Endothelial cell of umbilical vein (primary cell): Measurements from ENCODE around the gene ITSN1. TPM values are rescaled to one million over a fixed set of nuclear protein-coding genes. Genes with fewer than 3 reads are reported as not detected.

ENCODE experiments used
- BruUV-seq: library from RNA; stranded (reverse); fragments of 400-500 nt; replicated peaks from 2 replicates; lab custom pipeline; 2021; lab: Mats Ljungman, UMichigan
- CTCF ChIA-PET: fragments of 300-600, 350-600 bp; sonication (Branson Sonifier 250); formaldehyde crosslinking; loops from one replicate; lab custom pipeline; 2021; ENCODE audit warnings: antibody characterized with exemption, inconsistent platforms; lab: Charles Lee
- POLR2A ChIA-PET: fragments of 300-600, 350-600 bp; sonication (Branson Sonifier 250); formaldehyde crosslinking; loops from one replicate; lab custom pipeline; 2021; ENCODE audit warnings: antibody characterized with exemption, inconsistent platforms; lab: Charles Lee
- DNase-seq: peaks from one replicate; pipeline ENCODE4 v3.0.0-alpha.2; 2011; ENCODE audit warnings: low read depth, low spot score
- FAIRE-seq: peaks from 2 replicates; lab custom pipeline; 2011; peaks lifted over from hg19 to GRCh38; lab: Jason Lieb, UNC
- H2AFZ ChIP-seq: 2 replicates; pipeline ENCODE4 v1.6.0; 2012; ENCODE audit warnings: low read depth, low read length, control low read depth, inconsistent platforms
- H3K27ac ChIP-seq: 2 replicates; pipeline ENCODE4 v1.5.1; 2011; ENCODE audit warnings: low read depth, mild to moderate bottlenecking, control low read depth, low read length, moderate library complexity; ENCODE audit not compliant: insufficient read depth
- H3K27me3 ChIP-seq, 2 experiments: 2 replicates each; pipeline versions ENCODE4 v1.6.0 to v1.6.1; 2011; ENCODE audit warnings: low read length in 2 of 2, mixed read lengths in 1 of 2; ENCODE audit not compliant: control insufficient read depth in 2 of 2, insufficient read depth in 2 of 2
- H3K36me3 ChIP-seq, 2 experiments: 2 replicates in 1 of 2; 3 replicates in 1 of 2; pipeline ENCODE4 v1.5.1; 2011; ENCODE audit warnings: low read length in 2 of 2, mild to moderate bottlenecking in 1 of 2, moderate library complexity in 1 of 2; ENCODE audit not compliant: control insufficient read depth in 2 of 2, insufficient read depth in 2 of 2; ENCODE audit errors: extremely low read depth in 1 of 2
- H3K4me1 ChIP-seq: 3 replicates; pipeline ENCODE4 v1.5.1; 2011; ENCODE audit warnings: mild to moderate bottlenecking, low read length; ENCODE audit not compliant: control insufficient read depth, insufficient read depth; ENCODE audit errors: extremely low read depth
- H3K4me2 ChIP-seq: 2 replicates; pipeline ENCODE4 v1.6.1; 2011; ENCODE audit warnings: low read length, control low read depth, mixed read lengths; ENCODE audit not compliant: insufficient read depth
- H3K4me3 ChIP-seq, 3 experiments: fragments of 200-600 bp in 1 of 3; sonication (generic), shearing (Covaris generic) in 1 of 3; replicated peaks in 1 of 3; 2 replicates each; pipeline ENCODE4 v1.5.1; 2011 to 2016; ENCODE audit warnings: control low read depth in 3 of 3, low read length in 3 of 3, mild to moderate bottlenecking in 2 of 3, inconsistent platforms in 1 of 3, low read depth in 1 of 3, moderate library complexity in 1 of 3; ENCODE audit not compliant: insufficient read depth in 1 of 3
- H3K79me2 ChIP-seq: 2 replicates; pipeline ENCODE4 v1.6.0; 2012; ENCODE audit warnings: low read length, inconsistent platforms; ENCODE audit not compliant: control insufficient read depth, insufficient read depth
- H3K9ac ChIP-seq: replicated peaks from 2 replicates; pipeline ENCODE3; 2011; ENCODE audit warnings: low read length, control low read depth; ENCODE audit not compliant: insufficient read depth; ENCODE audit errors: extremely low read depth
- H3K9me1 ChIP-seq: replicated peaks from 3 replicates; pipeline ENCODE4 v1.6.0; 2011; ENCODE audit warnings: mild to moderate bottlenecking, low read length; ENCODE audit not compliant: control insufficient read depth, insufficient read depth; ENCODE audit errors: extremely low read depth
- H3K9me3 ChIP-seq: replicated peaks from 2 replicates; pipeline ENCODE4 v1.5.1; 2012; ENCODE audit warnings: low read length, inconsistent platforms; ENCODE audit not compliant: control insufficient read depth, insufficient read depth
- H4K20me1 ChIP-seq: replicated peaks from 2 replicates; pipeline ENCODE3; 2011; ENCODE audit warnings: mild to moderate bottlenecking, low read length; ENCODE audit not compliant: control insufficient read depth, insufficient read depth; ENCODE audit errors: extremely low read depth
- CTCF ChIP-seq, 2 donors: IDR thresholded peaks; 1 replicate in 1 of 2; 2 replicates in 1 of 2; pipeline ENCODE4 v1.5.1; 2011; ENCODE audit warnings: low read length in 2 of 2, mild to moderate bottlenecking in 2 of 2, moderate library complexity in 2 of 2, control low read depth in 1 of 2, inconsistent platforms in 1 of 2, low read depth in 1 of 2; ENCODE audit not compliant: insufficient read depth in 1 of 2; ENCODE audit errors: extremely low read depth in 1 of 2
- FOS ChIP-seq: IDR thresholded peaks from 2 replicates; pipeline ENCODE4 v1.6.1; 2011; ENCODE audit warnings: mild to moderate bottlenecking, low read length, moderate library complexity, borderline replicate concordance; ENCODE audit not compliant: insufficient read depth
- GATA2 ChIP-seq: IDR thresholded peaks from 2 replicates; pipeline ENCODE4 v1.7.0; 2011; ENCODE audit warnings: low read depth, mild to moderate bottlenecking, moderate library complexity, mixed read lengths, low read length; ENCODE audit not compliant: insufficient read length, insufficient read depth
- JUN ChIP-seq: IDR thresholded peaks from 2 replicates; pipeline ENCODE4 v1.6.1; 2011; ENCODE audit warnings: borderline replicate concordance, low read depth; ENCODE audit not compliant: insufficient read length, insufficient read depth
- MYC ChIP-seq: IDR thresholded peaks from one replicate; pipeline ENCODE4 v1.6.1; 2011; ENCODE audit warnings: mild to moderate bottlenecking, low read depth, low read length
- POLR2A ChIP-seq: IDR thresholded peaks from 2 replicates; pipeline ENCODE4 v1.6.1; 2012; ENCODE audit warnings: low read depth, mild to moderate bottlenecking, control low read depth, low read length
- dilution Hi-C: fragments of 300-500 bp; cut with MboI; formaldehyde crosslinking; loops from one replicate; pipeline ENCODE4 v1.15.0; 2019; ENCODE audit warnings: low sequenced_read_pairs; ENCODE audit not compliant: extremely low pct_ligation_motif_present
- intact Hi-C: fragments of 100-400 bp; cut with micrococcal nuclease; formaldehyde crosslinking; loops from one replicate; pipeline ENCODE4 v1.10.0; 2022
- polyA plus RNA-seq, 4 experiments: library from polyadenylated mRNA; depleted of rRNA in 3 of 4; stranded (reverse) in 3 of 4; unstranded in 1 of 4; fragments of >200 nt; gene quantifications; 2 replicates each; pipeline versions ENCODE4 v1.2.1 to v1.2.3, GENCODE V29; 2011 to 2012; ENCODE audit warnings: missing spikeins in 1 of 4
- total RNA-seq: library from RNA; stranded (reverse); gene quantifications from 2 replicates; pipeline ENCODE4 v1.2.3, GENCODE V29; 2021

Gene ITSN1
- total and polyA plus RNA-seq, 2 donors (not counting 3 experiments of a cell fraction or from before 2014, with no cell fraction given), result 72.2 to 86.8 TPM

GRCh38 chr21:33664135-33664534 is 21.8 kb downstream of the ITSN1 start:
- Histone ChIP-seq H3K4me3 (no peak overlapping the region), H3K27ac (no peak overlapping the region), H3K9me3 (no peaks in the 10 kb centered on the region), H3K4me2 (no peak overlapping the region), H3K27me3 (no peaks in the 10 kb centered on the region), H3K9ac (no peak overlapping the region), H3K4me1 (peaks cover 12% of the 10 kb centered on the region), H3K9me1 (no peaks in the 10 kb centered on the region), H4K20me1 (no peaks in the 10 kb centered on the region), H3K79me2 (peaks cover 94% of the 10 kb centered on the region), H3K36me3 (no peaks in the 10 kb centered on the region), H2AFZ (no peak overlapping the region)
- CTCF ChIA-PET, result no interaction called here
- FAIRE-seq (no peak), DNase-seq (no peak)
- TF ChIP-seq FOS (no peak), JUN (no peak), MYC (no peak), POLR2A (no peak), CTCF (IDR thresholded peaks at IDR 0.05; ENCODE audit: extremely low read depth in 1 of 2, insufficient read depth in 1 of 2, low read depth in 1 of 2, low read length in 2 of 2) (no peak), GATA2 (no peak)
- POLR2A ChIA-PET, result no interaction called here
- BruUV-seq, result no TSS peak
- dilution Hi-C loops, result no loop called here
- intact Hi-C loops, result no loop called here

- no peak overlapping the region for H3K4me3 ChIP-seq
- H3K79me2 ChIP-seq, result peaks cover 94% of the 10 kb centered on the region
These were observed 23.9 kb downstream of the ITSN1 start for GRCh38 chr21:33666153-33666552.

More at GRCh38 chr21:33666153-33666552, 23.9 kb downstream of the ITSN1 start:
- intact Hi-C loops, result no loop called here
- no TSS peak for BruUV-seq
- dilution Hi-C loops, result no loop called here
- Histone ChIP-seq H3K27me3 (no peaks in the 10 kb centered on the region), H3K9me3 (no peaks in the 10 kb centered on the region), H3K9ac (no peak overlapping the region), H3K4me1 (peaks cover 7% of the 10 kb centered on the region), H3K9me1 (no peaks in the 10 kb centered on the region), H2AFZ (no peak overlapping the region), H3K36me3 (no peaks in the 10 kb centered on the region), H4K20me1 (peaks cover 2% of the 10 kb centered on the region), H3K4me2 (no peak overlapping the region), H3K27ac (no peak overlapping the region)
- no peak for DNase-seq
- CTCF ChIA-PET, result no interaction called here
- POLR2A ChIA-PET, result no interaction called here
- no peak for TF ChIP-seq MYC
- FAIRE-seq, result no peak
